Measurements from ENCODE around the gene GNA15. TPM values are rescaled to one million over a fixed set of nuclear protein-coding genes. Genes with fewer than 3 reads are reported as not detected.

Gene GNA15, protein sequence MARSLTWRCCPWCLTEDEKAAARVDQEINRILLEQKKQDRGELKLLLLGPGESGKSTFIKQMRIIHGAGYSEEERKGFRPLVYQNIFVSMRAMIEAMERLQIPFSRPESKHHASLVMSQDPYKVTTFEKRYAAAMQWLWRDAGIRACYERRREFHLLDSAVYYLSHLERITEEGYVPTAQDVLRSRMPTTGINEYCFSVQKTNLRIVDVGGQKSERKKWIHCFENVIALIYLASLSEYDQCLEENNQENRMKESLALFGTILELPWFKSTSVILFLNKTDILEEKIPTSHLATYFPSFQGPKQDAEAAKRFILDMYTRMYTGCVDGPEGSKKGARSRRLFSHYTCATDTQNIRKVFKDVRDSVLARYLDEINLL
- total RNA-seq = 0.09 TPM in 1 of 2 replicates, not detected in the other

GRCh38 chr19:3135961-3136683, at the start of gene GNA15:
Gene GNA15, plus strand, starts transcription at chr19:3136033. Its CDS starts 418 bp downstream, at chr19:3136451.

DNA sequence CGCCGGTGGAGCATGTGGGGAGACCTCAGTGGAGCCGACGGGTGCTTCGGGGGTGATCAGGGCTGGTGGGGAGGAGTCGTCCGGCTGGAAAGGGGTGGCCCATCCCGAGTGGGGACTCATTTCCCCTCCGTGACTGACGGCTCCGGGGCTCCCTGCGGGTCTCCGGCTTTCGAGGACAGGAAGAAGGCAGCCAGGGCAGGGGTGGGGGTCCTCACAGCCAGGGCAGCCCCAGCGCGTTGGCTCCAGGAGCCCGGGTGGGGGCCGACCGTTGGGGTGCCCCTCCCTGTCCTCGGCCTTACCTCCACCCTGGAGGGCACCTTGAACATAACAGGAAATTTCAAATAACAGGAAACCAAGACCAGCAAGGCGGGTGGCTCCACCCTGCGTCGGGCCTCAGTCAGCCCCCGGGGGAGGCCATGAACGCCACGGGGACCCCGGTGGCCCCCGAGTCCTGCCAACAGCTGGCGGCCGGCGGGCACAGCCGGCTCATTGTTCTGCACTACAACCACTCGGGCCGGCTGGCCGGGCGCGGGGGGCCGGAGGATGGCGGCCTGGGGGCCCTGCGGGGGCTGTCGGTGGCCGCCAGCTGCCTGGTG, 42.6 kb downstream of the GNA15 start, which contains the start of gene S1PR4:
Gene S1PR4 (plus strand): TSS at position 393 of the 596 bp plus-strand sequence. CDS start 24 bp downstream, at position 417.

DNA sequence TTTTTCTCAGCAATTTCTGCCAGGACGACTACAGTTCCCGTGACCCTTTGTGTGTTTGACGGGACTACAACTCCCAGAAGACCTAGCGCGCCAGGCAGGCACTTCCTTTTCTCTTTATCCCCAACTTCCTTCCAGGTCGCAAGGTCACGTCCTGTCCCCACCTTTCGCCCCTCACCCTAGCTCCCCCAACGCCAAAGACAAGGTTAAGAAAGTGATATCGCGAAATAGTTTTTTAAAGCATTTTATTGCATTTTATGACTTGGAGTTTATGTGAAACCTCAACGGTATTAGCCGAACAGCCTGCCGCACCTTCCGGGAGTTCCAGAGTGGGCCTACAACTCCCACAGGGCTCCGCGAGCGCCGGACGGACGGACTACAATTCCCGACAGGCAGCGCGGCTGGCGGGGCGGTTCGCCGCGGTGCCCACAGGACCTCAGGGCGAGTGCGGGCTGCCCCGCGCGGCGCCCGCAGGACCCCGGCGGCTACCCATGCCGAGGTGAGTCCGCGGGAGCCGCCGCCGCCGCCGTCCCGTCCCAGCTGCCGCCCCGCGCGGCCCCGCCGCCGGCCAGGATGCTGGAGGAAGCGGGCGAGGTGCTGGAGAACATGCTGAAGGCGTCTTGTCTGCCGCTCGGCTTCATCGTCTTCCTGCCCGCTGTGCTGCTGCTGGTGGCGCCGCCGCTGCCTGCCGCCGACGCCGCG, 49.8 kb downstream of the GNA15 start, which contains the start of gene NCLN:
Gene NCLN (plus strand): TSS at position 470 of the 699 bp plus-strand sequence. CDS start 101 bp downstream, at position 571.

Other genes with a start within 250 kb of the GNA15 start
- gene ZNF57, start 235.1 kb upstream of the GNA15 start, total RNA-seq = 2.6 and 4.2 TPM in 2 replicates
- gene ZNF77, start 191.1 kb upstream of the GNA15 start, total RNA-seq = 3.6 and 5.7 TPM in 2 replicates
- 1.7 TPM in 2 replicates for gene TLE6, start 158.5 kb upstream of the GNA15 start, total RNA-seq
- gene TLE2, start 106.8 kb upstream of the GNA15 start, total RNA-seq = 4.8 and 6.0 TPM in 2 replicates
- 93.0 and 114 TPM in 2 replicates for gene TLE5, start 73.5 kb upstream of the GNA15 start, total RNA-seq
- 41.3 and 45.6 TPM in 2 replicates for gene GNA11, start 41.7 kb upstream of the GNA15 start, total RNA-seq
- gene S1PR4, start 42.7 kb downstream of the GNA15 start, total RNA-seq = 0.87 and 0.95 TPM in 2 replicates
- gene NCLN, start 49.9 kb downstream of the GNA15 start, total RNA-seq = 23.4 and 24.1 TPM in 2 replicates
- 0.11 TPM in 1 of 2 replicates, not detected in the other for gene CELF5, start 88.6 kb downstream of the GNA15 start, total RNA-seq
- gene NFIC, start 230.6 kb downstream of the GNA15 start, total RNA-seq = 10.5 and 14.4 TPM in 2 replicates